Measurements from ENCODE around the gene RTKN. TPM values are rescaled to one million over a fixed set of nuclear protein-coding genes. Genes with fewer than 3 reads are reported as not detected.

RTKN gene
- total and polyA plus RNA-seq, 9 of the 15 experiments (the other 6 are each of a cell fraction or from before 2014, with no cell fraction given): 0.14 to 6.9 (median 3.6) TPM

- TF ChIP-seq ZFP91 (CRISPR knock-in tag; IDR thresholded peaks at IDR 0.05) (no peak), CBX1 (IDR thresholded peaks at IDR 0.05; ENCODE audit: low read depth) (no peak), ETS1 (conservative IDR thresholded peaks at IDR 0.05; ENCODE audit: control insufficient read depth, low read depth, low read length) (no peak), CCNT2 (IDR thresholded peaks at IDR 0.05; ENCODE audit: borderline replicate concordance, extremely low read depth, insufficient read length, low read depth, low read length) (no peak), ESRRA (IDR thresholded peaks at IDR 0.05; ENCODE audit: borderline replicate concordance, low read depth) (peak; percentile 31; the same call in 1 of the 2 replicates), POLR2AphosphoS2 (IDR thresholded peaks at IDR 0.05; ENCODE audit: low read length) (no peak), CREB3L1 (IDR thresholded peaks at IDR 0.05; ENCODE audit: borderline replicate concordance, low read depth) (peak; percentile 53; the same call in 1 of the 2 replicates), NBN (IDR thresholded peaks at IDR 0.05; ENCODE audit: low read depth) (peak; percentile 63), NKRF (IDR thresholded peaks at IDR 0.05; ENCODE audit: borderline replicate concordance) (no peak), CHD2 (IDR thresholded peaks at IDR 0.05; ENCODE audit: low read depth, low read length) (no peak), ZNF592 (IDR thresholded peaks at IDR 0.05) (0 out of 2 replicates have a peak, but pooled peaks have one; percentile 17), THRAP3 (IDR thresholded peaks at IDR 0.05; ENCODE audit: borderline replicate concordance) (no peak), NCOA2 (IDR thresholded peaks at IDR 0.05; ENCODE audit: partially characterized antibody in 2 of 2) (peak in 1 of 2 experiments; percentile 98), CBFB (CRISPR knock-in tag; IDR thresholded peaks at IDR 0.05) (no peak), RFX5 (IDR thresholded peaks at IDR 0.05; ENCODE audit: low read depth, low read length) (no peak)
These were observed 49.9 kb downstream of the RTKN start (continued) for GRCh38 chr2:74391580-74392448.

All from K562 (cell line).